Right renal cortex interstitium (tissue), 3 donors: ENCODE data around the gene CDH4. TPM values are rescaled to one million over a fixed set of nuclear protein-coding genes. Genes with fewer than 3 reads are reported as not detected.

ENCODE experiments used
- DNase-seq, 3 donors: peaks; one replicate each; pipeline ENCODE4 v3.0.0-alpha.2; 2013; ENCODE audit warnings: low read depth in 3 of 3, low spot score in 2 of 3
- polyA plus RNA-seq, 3 donors: library from polyadenylated mRNA; unstranded; fragments of 120-200 nt; gene quantifications; one replicate each; pipeline ENCODE4 v1.2.1, GENCODE V29; 2013; ENCODE audit not compliant: insufficient read length in 3 of 3

CDH4 gene
- polyA plus RNA-seq, 3 donors: 5.8 to 6.8 (median 5.9) TPM

GRCh38 chr20:61322151-61322865 is 70.2 kb downstream of the CDH4 start:
- no peak for DNase-seq

DNA sequence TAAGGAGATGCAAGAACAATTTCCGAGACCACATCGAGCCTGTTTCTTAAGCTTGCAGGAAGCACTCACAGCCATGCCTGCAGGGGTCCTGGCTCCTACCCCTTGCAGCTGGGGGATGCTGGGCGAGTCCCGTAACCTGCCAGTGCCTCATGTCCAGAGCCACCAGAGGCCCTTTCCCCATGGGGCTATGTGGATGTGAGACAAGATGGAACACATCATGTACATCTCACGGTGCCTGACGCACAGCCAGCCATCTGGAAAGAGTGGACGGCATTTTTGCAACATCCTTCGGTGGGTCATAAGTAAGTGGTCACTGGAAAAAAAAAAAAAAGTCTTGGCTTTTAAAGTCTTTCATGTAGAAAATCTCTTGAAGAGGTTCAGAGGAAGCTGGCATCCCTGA is 72.8 kb downstream of the CDH4 start:
- no peak for DNase-seq

- no peak for DNase-seq
Observed at GRCh38 chr20:61325718-61326117, 73.7 kb downstream of the CDH4 start.

DNA sequence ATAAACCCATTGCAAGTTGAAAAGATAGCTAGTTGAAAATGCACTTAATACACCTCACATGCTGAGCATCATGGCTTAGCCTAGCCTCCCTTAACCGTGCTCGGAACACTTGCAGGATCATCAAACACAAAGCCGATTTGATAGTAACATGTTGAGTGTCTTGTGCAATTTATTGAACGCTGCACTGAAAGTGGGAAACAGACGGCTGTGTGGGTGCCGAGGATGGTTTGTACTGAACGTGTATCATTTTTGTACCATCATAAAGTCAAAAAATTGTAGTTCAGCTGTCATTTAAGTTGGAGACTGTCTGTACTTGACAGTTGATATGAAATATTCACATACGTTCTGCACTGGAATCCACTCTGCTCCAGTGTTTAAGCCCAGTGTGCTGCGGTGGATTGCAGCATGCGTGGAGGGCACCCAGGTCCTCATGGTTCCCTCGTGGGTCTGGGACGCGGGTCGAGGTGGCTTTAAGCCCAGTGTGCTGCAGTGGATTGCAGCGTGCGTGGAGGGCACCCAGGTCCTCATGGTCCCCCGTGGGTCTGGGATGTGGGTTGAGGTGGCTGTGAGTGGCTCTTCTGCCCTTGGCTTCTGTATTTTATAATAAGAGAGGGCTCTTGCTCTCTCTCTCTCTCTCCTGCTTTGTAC is 77.0 kb downstream of the CDH4 start:
- no peak for DNase-seq

DNA sequence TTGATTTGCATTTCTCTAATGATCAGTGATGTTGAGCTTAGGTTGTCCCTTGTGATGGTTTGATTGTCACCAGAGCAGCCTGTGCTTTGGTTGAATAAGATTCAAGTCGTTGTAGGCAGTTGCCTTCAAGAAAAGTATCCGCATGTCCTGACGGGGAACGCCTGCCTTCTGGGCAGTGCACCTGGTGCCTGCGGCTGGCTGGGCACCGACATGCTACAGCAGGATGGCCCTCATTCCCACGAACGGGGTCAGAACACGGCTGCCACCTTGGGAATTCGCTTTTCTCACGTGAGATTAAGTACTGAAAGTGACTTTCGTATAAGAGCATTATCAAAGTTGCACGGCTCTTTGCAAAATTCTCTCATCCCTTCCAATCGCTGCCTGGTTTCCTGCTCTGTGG is 78.4 kb downstream of the CDH4 start:
- DNase-seq: no peak

- DNase-seq: no peak
Observed at GRCh38 chr20:61331543-61331942, 79.5 kb downstream of the CDH4 start.

GRCh38 chr20:61332016-61332975 is 80.2 kb downstream of the CDH4 start:
- no peak for DNase-seq

DNA sequence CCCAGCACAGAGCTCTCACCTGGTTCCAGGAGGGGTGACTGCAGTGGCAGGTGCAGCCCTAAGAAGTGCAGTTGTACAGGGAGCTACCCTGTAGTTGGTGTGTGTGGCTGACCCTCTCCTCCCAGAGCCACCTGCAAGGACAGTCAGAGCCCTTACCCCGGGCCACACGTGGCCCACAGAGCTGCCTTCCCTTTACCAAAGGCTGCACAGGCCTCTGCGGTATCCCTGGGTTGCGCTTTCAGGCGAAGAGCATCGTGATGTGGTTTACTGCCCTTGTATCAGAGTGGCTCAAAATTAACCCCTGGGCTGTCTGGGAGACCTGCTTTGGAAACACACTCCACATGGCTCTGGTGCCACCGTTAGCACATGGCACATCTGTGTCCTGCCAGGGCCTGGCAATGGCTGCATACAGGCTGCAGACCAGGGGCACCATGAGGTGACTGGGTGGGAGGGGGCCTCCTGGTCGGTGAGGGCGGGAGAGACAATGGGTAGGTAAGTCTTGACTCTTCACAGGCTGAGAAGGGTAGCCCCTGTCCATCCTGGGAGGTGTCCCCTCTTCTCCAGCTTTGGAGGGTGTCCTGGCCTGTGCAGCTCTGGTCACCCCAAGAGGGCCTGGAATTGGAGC is 81.5 kb downstream of the CDH4 start:
- no peak for DNase-seq

DNA sequence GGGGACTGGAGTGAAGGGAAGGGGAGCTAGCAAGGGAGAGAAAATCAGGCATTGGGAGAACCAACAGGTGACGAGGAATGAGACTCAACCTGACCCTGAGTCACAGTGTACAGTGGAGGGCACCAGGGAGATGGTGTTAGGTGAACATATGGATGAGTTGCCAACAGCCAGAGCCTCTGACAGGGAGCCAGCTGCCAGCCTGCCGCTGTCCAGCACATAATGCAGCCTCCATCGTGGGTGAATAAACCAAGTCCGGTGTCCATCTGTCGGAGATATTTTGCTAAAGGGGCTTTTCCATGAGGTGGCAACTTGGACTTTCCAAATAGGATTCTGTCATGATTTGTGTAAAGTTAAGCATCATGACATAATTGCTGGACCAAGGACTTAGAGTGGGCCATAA is 88.1 kb downstream of the CDH4 start:
- DNase-seq: no peak

- no peak for DNase-seq
Observed at GRCh38 chr20:61341605-61342004, 89.5 kb downstream of the CDH4 start.

GRCh38 chr20:61343934-61344333 is 91.9 kb downstream of the CDH4 start:
- DNase-seq: no peak

GRCh38 chr20:61345656-61346055 is 93.6 kb downstream of the CDH4 start:
- no peak for DNase-seq

GRCh38 chr20:61346996-61347395 is 94.9 kb downstream of the CDH4 start:
- DNase-seq: no peak

GRCh38 chr20:61347443-61347842 is 95.4 kb downstream of the CDH4 start:
- no peak for DNase-seq

- DNase-seq: no peak
Observed at GRCh38 chr20:61349447-61350165, 97.5 kb downstream of the CDH4 start.

DNA sequence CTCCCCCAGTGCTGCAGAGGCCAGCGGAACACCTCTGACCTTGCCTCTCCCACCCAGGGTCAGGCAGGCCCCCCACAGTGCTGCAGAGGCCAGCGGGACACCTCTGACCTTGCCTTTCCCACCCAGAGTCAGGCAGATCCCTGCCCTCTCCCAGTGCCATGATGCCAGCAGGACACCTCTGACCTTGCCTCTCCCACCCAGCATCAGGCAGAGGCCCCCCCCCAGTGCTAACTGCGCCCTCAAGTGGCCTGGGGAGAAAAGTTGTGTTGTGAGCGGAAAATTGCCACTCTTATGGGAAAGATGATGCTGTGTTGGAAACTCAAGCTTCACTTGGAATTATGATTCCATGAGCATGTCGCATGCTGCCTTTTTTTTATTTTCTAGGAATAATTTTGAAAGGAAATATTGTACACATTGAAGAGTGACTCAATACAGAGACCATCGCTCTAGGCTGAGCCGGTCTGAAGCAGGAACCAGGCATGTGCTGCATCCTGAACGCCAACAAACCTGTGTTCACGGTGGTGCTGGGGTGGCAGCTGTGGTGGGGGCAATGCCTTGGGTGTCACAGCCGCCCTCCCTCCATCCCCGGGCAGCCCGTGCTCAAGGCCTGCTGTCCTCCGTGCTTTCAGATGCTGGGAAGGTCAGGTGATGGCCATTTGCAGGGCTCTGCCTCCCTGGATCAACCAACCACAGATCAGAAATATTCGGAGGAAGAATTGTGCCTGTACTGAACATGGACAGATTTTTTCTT is 98.6 kb downstream of the CDH4 start:
- no peak for DNase-seq

- no peak for DNase-seq
Observed at GRCh38 chr20:61352346-61353260, 100.5 kb downstream of the CDH4 start.

DNA sequence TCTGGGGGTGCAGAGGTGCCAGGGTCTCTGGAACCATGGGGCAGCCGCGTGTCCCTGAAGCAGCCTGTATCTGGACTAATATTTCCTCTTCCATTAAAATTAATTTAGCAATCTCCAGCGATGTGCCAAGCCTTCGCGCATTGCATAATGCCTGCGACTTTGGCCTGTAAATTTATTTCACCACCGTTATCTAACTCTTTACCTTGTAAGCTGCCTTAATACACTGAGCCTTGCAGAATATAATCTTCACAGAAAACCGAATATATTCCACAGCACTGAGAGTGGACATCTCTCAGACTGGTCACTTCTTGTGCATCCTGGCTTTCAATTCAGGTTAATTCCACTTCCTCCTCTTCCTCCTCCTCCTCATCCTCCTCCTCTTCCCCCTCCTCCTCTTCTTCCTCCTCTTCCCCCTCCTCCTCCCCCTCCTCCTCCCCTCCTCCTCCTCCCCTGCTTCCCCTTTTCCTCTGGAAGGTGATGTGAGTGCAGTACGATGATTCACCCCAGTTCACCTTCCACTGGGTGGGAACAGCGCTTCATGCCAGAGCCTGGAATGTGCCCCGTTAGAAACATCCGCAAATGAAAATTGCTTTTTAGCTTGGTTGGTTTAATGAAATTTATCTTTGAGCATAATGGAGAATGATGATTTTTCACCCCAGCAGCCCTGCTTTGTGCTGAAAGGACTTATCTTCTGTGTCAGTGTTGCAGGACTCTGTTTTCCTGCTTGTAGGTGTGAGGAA is 101.4 kb downstream of the CDH4 start:
- no peak for DNase-seq
